Right lobe of liver (tissue), 4 donors: ENCODE data around the gene FAM50A.

Experiments
- POLR2A ChIP-seq: fragments of 450-650 bp; IDR thresholded peaks from one replicate; pipeline ENCODE4 v1.6.1; 2017; ENCODE audit warnings: antibody characterized with exemption, mild to moderate bottlenecking
- TF ChIP-seq, protein P1 (sequence below), 4 donors: fragments of 200-600 bp in 3 of 4; fragments of 450-650 bp in 1 of 4; IDR thresholded peaks; one replicate each; pipeline versions ENCODE4 v1.5.1 to v1.8.0; 2016 to 2022; ENCODE audit warnings: antibody characterized with exemption in 4 of 4, mild to moderate bottlenecking in 2 of 4
- donor health status: DM: no; HTN: no; CAD: no.
- donor health status: DM: no; HTN: no; CAD: no.
- donor health status: DM: no; HTN: yes; CAD: no.

DNA sequence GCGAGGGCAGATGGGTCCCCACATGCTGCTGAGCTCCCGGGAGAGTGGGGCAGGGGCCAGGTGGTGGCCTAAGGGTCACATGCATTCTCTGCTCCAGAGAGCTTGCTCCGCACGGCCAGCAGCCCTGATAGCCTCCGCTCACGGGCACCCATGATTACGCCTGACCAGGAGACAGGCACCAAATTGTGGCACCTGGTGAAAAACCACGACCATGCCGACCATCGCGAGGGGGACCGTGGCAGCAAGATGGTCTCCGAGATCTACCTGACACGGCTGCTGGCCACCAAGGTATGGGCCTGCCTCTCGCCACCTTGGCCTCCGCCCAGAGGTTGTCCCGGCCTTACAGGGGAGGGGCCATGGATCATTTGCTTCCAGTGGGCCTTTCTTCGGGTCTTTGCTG, 25.9 kb downstream of the FAM50A start:
- TF ChIP-seq, protein P1, sequence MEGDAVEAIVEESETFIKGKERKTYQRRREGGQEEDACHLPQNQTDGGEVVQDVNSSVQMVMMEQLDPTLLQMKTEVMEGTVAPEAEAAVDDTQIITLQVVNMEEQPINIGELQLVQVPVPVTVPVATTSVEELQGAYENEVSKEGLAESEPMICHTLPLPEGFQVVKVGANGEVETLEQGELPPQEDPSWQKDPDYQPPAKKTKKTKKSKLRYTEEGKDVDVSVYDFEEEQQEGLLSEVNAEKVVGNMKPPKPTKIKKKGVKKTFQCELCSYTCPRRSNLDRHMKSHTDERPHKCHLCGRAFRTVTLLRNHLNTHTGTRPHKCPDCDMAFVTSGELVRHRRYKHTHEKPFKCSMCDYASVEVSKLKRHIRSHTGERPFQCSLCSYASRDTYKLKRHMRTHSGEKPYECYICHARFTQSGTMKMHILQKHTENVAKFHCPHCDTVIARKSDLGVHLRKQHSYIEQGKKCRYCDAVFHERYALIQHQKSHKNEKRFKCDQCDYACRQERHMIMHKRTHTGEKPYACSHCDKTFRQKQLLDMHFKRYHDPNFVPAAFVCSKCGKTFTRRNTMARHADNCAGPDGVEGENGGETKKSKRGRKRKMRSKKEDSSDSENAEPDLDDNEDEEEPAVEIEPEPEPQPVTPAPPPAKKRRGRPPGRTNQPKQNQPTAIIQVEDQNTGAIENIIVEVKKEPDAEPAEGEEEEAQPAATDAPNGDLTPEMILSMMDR (IDR thresholded peaks at IDR 0.05), result no peak
- no peak for TF ChIP-seq POLR2A
